Fibroblast of gingiva (primary cell): Measurements from ENCODE around the gene ST13.
"Not testable (repeated sequence)": the region's sequence is repeated elsewhere in the genome, so short reads cannot be mapped to it uniquely, and the experiment has no call there.

Source experiments
- DNase-seq: peaks from one replicate; pipeline ENCODE4 v3.0.0-alpha.2; 2011; ENCODE audit warnings: low read depth

Gene ST13

GRCh38 chr22:40856513-40857308 is at the start of gene ST13, which contains the start of gene XPNPEP3:
Gene ST13 (minus strand): TSS chr22:40856639. CDS start chr22:40856540, 99 bp downstream.
Gene XPNPEP3 (plus strand): TSS chr22:40857148. CDS start chr22:40857182, 34 bp downstream.
- peak; percentile 97 for DNase-seq

- DNase-seq = no peak
Observed at GRCh38 chr22:40904101-40904500, 47.7 kb upstream of the ST13 start.

GRCh38 chr22:40898850-40899357 is 42.5 kb upstream of the ST13 start:
- peak; percentile 57 for DNase-seq

GRCh38 chr22:40894417-40894816 is 38.0 kb upstream of the ST13 start:
- DNase-seq = no peak

GRCh38 chr22:40890881-40891280 is 34.4 kb upstream of the ST13 start:
- peak; percentile 24 for DNase-seq

- DNase-seq = no peak
Observed at GRCh38 chr22:40889116-40889515, 32.7 kb upstream of the ST13 start.

GRCh38 chr22:40878922-40879321 is 22.5 kb upstream of the ST13 start:
- DNase-seq = no peak

GRCh38 chr22:40877488-40877887 is 21.0 kb upstream of the ST13 start:
- no peak for DNase-seq

- no peak for DNase-seq
Observed at GRCh38 chr22:40876907-40877306, 20.5 kb upstream of the ST13 start.

GRCh38 chr22:40875111-40875510 is 18.7 kb upstream of the ST13 start:
- no peak for DNase-seq

GRCh38 chr22:40874016-40874415 is 17.6 kb upstream of the ST13 start:
- no peak for DNase-seq

- DNase-seq = not testable (repeated sequence)
Observed at GRCh38 chr22:40868379-40868778, 11.9 kb upstream of the ST13 start.

GRCh38 chr22:40867109-40867508 is 10.7 kb upstream of the ST13 start:
- no peak for DNase-seq

- no peak for DNase-seq
Observed at GRCh38 chr22:40862537-40862936, 6.1 kb upstream of the ST13 start.

GRCh38 chr22:40862013-40862412 is 5.6 kb upstream of the ST13 start, which contains the start of gene DNAJB7:
Gene DNAJB7 (minus strand): TSS chr22:40862113. CDS start chr22:40861994, 119 bp downstream.
- DNase-seq = no peak

GRCh38 chr22:40857309-40857855 is 943 bp upstream of the ST13 start:
- DNase-seq = no peak

- peak; percentile 19 for DNase-seq
Observed at GRCh38 chr22:40855979-40856512, 393 bp downstream of the ST13 start.

GRCh38 chr22:40855071-40855978 is 1.1 kb downstream of the ST13 start:
- peak; percentile 37 for DNase-seq

GRCh38 chr22:40853961-40854360 is 2.5 kb downstream of the ST13 start:
- peak; percentile 15 for DNase-seq

GRCh38 chr22:40853333-40853732 is 3.1 kb downstream of the ST13 start:
- no peak for DNase-seq

GRCh38 chr22:40845816-40846215 is 10.6 kb downstream of the ST13 start:
- not testable (repeated sequence) for DNase-seq

- DNase-seq = no peak
Observed at GRCh38 chr22:40844951-40845350, 11.5 kb downstream of the ST13 start.
